Measurements from ENCODE around the gene FMO2. TPM values are rescaled to one million over a fixed set of nuclear protein-coding genes. Genes with fewer than 3 reads are reported as not detected.

The FMO2 gene
- total RNA-seq, 1 donor: not detected

GRCh38 chr1:171173069-171173468 lies 12.0 kb upstream of the FMO2 start:
- DNase-seq (ENCODE audit: low read depth in 2 of 3, low spot score in 2 of 3): no peak

GRCh38 chr1:171174560-171175294 lies 10.4 kb upstream of the FMO2 start:
- DNase-seq (ENCODE audit: low read depth in 2 of 3, low spot score in 2 of 3): no peak

- DNase-seq (ENCODE audit: low read depth in 2 of 3, low spot score in 2 of 3): no peak
Measured at GRCh38 chr1:171177261-171177660, 7.8 kb upstream of the FMO2 start.

GRCh38 chr1:171179318-171180227 lies 5.5 kb upstream of the FMO2 start:
- DNase-seq (ENCODE audit: low read depth in 2 of 3, low spot score in 2 of 3): no peak

GRCh38 chr1:171180670-171181069 lies 4.4 kb upstream of the FMO2 start:
- no peak for DNase-seq (ENCODE audit: low read depth in 2 of 3, low spot score in 2 of 3)

- DNase-seq (ENCODE audit: low read depth in 2 of 3, low spot score in 2 of 3): peak in 2 of 3 donors; percentile 15 to 65
Measured at GRCh38 chr1:171188388-171189266, 3.5 kb downstream of the FMO2 start.

- no peak for DNase-seq (ENCODE audit: low read depth in 2 of 3, low spot score in 2 of 3)
Measured at GRCh38 chr1:171191992-171192391, 6.9 kb downstream of the FMO2 start.

GRCh38 chr1:171195767-171196166 lies 10.7 kb downstream of the FMO2 start:
- no peak for DNase-seq (ENCODE audit: low read depth in 2 of 3, low spot score in 2 of 3)

- no peak for DNase-seq (ENCODE audit: low read depth in 2 of 3, low spot score in 2 of 3)
Measured at GRCh38 chr1:171196351-171196750, 11.3 kb downstream of the FMO2 start.

- no peak for DNase-seq (ENCODE audit: low read depth in 2 of 3, low spot score in 2 of 3)
Measured at GRCh38 chr1:171198081-171198480, 13.0 kb downstream of the FMO2 start.

GRCh38 chr1:171204296-171204695 lies 19.2 kb downstream of the FMO2 start:
- no peak for DNase-seq (ENCODE audit: low read depth in 2 of 3, low spot score in 2 of 3)

- no peak for DNase-seq (ENCODE audit: low read depth in 2 of 3, low spot score in 2 of 3)
Measured at GRCh38 chr1:171206204-171206977, 21.3 kb downstream of the FMO2 start.

GRCh38 chr1:171206978-171207355 lies 21.9 kb downstream of the FMO2 start:
- no peak for DNase-seq (ENCODE audit: low read depth in 2 of 3, low spot score in 2 of 3)

GRCh38 chr1:171207377-171207776 lies 22.3 kb downstream of the FMO2 start:
- no peak for DNase-seq (ENCODE audit: low read depth in 2 of 3, low spot score in 2 of 3)

GRCh38 chr1:171210355-171210754 lies 25.3 kb downstream of the FMO2 start:
- DNase-seq (ENCODE audit: low read depth in 2 of 3, low spot score in 2 of 3): no peak

- DNase-seq (ENCODE audit: low read depth in 2 of 3, low spot score in 2 of 3): peak in 1 of 3 donors; percentile 36
Measured at GRCh38 chr1:171212607-171213351, 27.7 kb downstream of the FMO2 start.

GRCh38 chr1:171213559-171214454 lies 28.7 kb downstream of the FMO2 start:
- DNase-seq (ENCODE audit: low read depth in 2 of 3, low spot score in 2 of 3): no peak

- DNase-seq (ENCODE audit: low read depth in 2 of 3, low spot score in 2 of 3): no peak
Measured at GRCh38 chr1:171217658-171218443, 32.8 kb downstream of the FMO2 start.
